WTC11 (cell line): Measurements from ENCODE around the gene CRKL. TPM values are rescaled to one million over a fixed set of nuclear protein-coding genes. Genes with fewer than 3 reads are reported as not detected.

ENCODE experiments used
- ATAC-seq: fragments of 200-7000 bp; cut with Tn5 transposase; 2 replicates; pipeline ENCODE4 v1.10.0; 2021; ENCODE audit warnings: mild to moderate bottlenecking, moderate library complexity
- CTCF ChIA-PET: fragments of 300-600 bp; sonication (Branson Sonifier 250); formaldehyde crosslinking; loops from one replicate; lab custom pipeline; 2021; ENCODE audit warnings: antibody characterized with exemption; lab: Charles Lee
- POLR2A ChIA-PET: fragments of 350-600 bp; sonication (Branson Sonifier 250); formaldehyde crosslinking; loops from one replicate; lab custom pipeline; 2021; ENCODE audit warnings: antibody characterized with exemption; lab: Charles Lee
- DNase-seq: peaks from one replicate; pipeline ENCODE4 v3.0.0; 2021; ENCODE audit warnings: low spot score
- H3K27ac Mint-ChIP-seq: 2 replicates; pipeline ENCODE4 v1.8.0; 2021; ENCODE audit warnings: mixed read lengths
- H3K27me3 Mint-ChIP-seq: 2 replicates; pipeline ENCODE4 v1.8.0; 2021; ENCODE audit warnings: low read depth, mild to moderate bottlenecking, moderate library complexity, mixed read lengths
- H3K36me3 Mint-ChIP-seq: 2 replicates; pipeline ENCODE4 v1.8.0; 2021; ENCODE audit warnings: mixed read lengths
- H3K4me1 Mint-ChIP-seq: 2 replicates; pipeline ENCODE4 v1.8.0; 2022; ENCODE audit warnings: mixed read lengths
- H3K4me3 Mint-ChIP-seq: 2 replicates; pipeline ENCODE4 v1.8.0; 2021; ENCODE audit warnings: mild to moderate bottlenecking, moderate library complexity, mixed read lengths
- H3K9me3 Mint-ChIP-seq: 2 replicates; pipeline ENCODE4 v1.8.0; 2021; ENCODE audit warnings: mixed read lengths
- ATF1 ChIP-seq: sonication (generic); formaldehyde crosslinking; IDR thresholded peaks from 2 replicates; pipeline ENCODE4 v1.8.1; 2023; ENCODE audit warnings: mild to moderate bottlenecking, moderate library complexity, missing genetic modification reagents
- ATF3 ChIP-seq: sonication (generic); formaldehyde crosslinking; conservative IDR thresholded peaks from 2 replicates; pipeline ENCODE4 v1.8.1; 2022; ENCODE audit warnings: mild to moderate bottlenecking, missing genetic modification reagents
- E2F4 ChIP-seq: sonication (generic); formaldehyde crosslinking; IDR thresholded peaks from 2 replicates; pipeline ENCODE4 v1.8.1; 2022; ENCODE audit warnings: low read depth, mild to moderate bottlenecking, moderate library complexity, missing genetic modification reagents, borderline replicate concordance
- ELF4 ChIP-seq: sonication (generic); formaldehyde crosslinking; IDR thresholded peaks from 2 replicates; pipeline ENCODE4 v1.8.1; 2022; ENCODE audit warnings: low read depth, mild to moderate bottlenecking, moderate library complexity, missing genetic modification reagents
- ESRRA ChIP-seq: sonication (generic); formaldehyde crosslinking; IDR thresholded peaks from 2 replicates; pipeline ENCODE4 v1.8.1; 2022; ENCODE audit warnings: mild to moderate bottlenecking, missing genetic modification reagents, borderline replicate concordance
- FOXK1 ChIP-seq: sonication (generic); formaldehyde crosslinking; IDR thresholded peaks from 2 replicates; pipeline ENCODE4 v1.8.0; 2022; ENCODE audit warnings: mild to moderate bottlenecking, moderate library complexity, missing genetic modification reagents
- GTF2I ChIP-seq: fragments of 250-450 bp; sonication (Bioruptor Pico); conservative IDR thresholded peaks from 2 replicates; pipeline ENCODE4 v1.4.0; 2021; ENCODE audit warnings: mild to moderate bottlenecking
- JAZF1 ChIP-seq: fragments of 250-450 bp; sonication (Bioruptor Pico); IDR thresholded peaks from 2 replicates; pipeline ENCODE4 v1.9.0; 2021; ENCODE audit warnings: moderate library complexity, mild to moderate bottlenecking, inconsistent platforms
- KAT7 ChIP-seq: sonication (generic); formaldehyde crosslinking; IDR thresholded peaks from 2 replicates; pipeline ENCODE4 v1.8.1; 2023; ENCODE audit warnings: missing genetic modification reagents, mild to moderate bottlenecking, borderline replicate concordance
- MAX ChIP-seq: sonication (generic); formaldehyde crosslinking; IDR thresholded peaks from 2 replicates; pipeline ENCODE4 v1.8.0; 2022; ENCODE audit warnings: mild to moderate bottlenecking, missing genetic modification reagents
- NFYB ChIP-seq: sonication (generic); formaldehyde crosslinking; conservative IDR thresholded peaks from 2 replicates; pipeline ENCODE4 v1.8.0; 2022; ENCODE audit warnings: low read depth, missing genetic modification reagents
- NR1H2 ChIP-seq: sonication (generic); formaldehyde crosslinking; IDR thresholded peaks from 2 replicates; pipeline ENCODE4 v1.9.0; 2021; ENCODE audit warnings: mild to moderate bottlenecking, moderate library complexity, missing genetic modification reagents
- NR2C2 ChIP-seq: sonication (generic); formaldehyde crosslinking; IDR thresholded peaks from 2 replicates; pipeline ENCODE4 v1.8.0; 2022; ENCODE audit warnings: mild to moderate bottlenecking, missing genetic modification reagents
- OVOL2 ChIP-seq: fragments of 250-450 bp; sonication (Bioruptor Pico); IDR thresholded peaks from 2 replicates; pipeline ENCODE4 v1.9.0; 2021; ENCODE audit warnings: mild to moderate bottlenecking, borderline replicate concordance
- PRRX2 ChIP-seq: fragments of 250-450 bp; sonication (Bioruptor Pico); IDR thresholded peaks from 2 replicates; pipeline ENCODE4 v1.8.0; 2021; ENCODE audit warnings: mild to moderate bottlenecking
- RELA ChIP-seq: sonication (generic); formaldehyde crosslinking; IDR thresholded peaks from 2 replicates; pipeline ENCODE4 v1.8.1; 2022; ENCODE audit warnings: missing genetic modification reagents, mild to moderate bottlenecking, borderline replicate concordance
- RORB ChIP-seq: fragments of 250-450 bp; sonication (Bioruptor Pico); IDR thresholded peaks from 2 replicates; pipeline ENCODE4 v1.9.0; 2021; ENCODE audit warnings: mild to moderate bottlenecking
- SMAD3 ChIP-seq: sonication (generic); formaldehyde crosslinking; IDR thresholded peaks from 2 replicates; pipeline ENCODE4 v1.8.0; 2022; ENCODE audit warnings: missing genetic modification reagents, mild to moderate bottlenecking, borderline replicate concordance
- SP1 ChIP-seq: sonication (generic); formaldehyde crosslinking; conservative IDR thresholded peaks from 2 replicates; pipeline ENCODE4 v1.8.1; 2022; ENCODE audit warnings: missing genetic modification reagents
- TCF7 ChIP-seq: sonication (generic); formaldehyde crosslinking; IDR thresholded peaks from 2 replicates; pipeline ENCODE4 v1.8.0; 2022; ENCODE audit warnings: mild to moderate bottlenecking, low read depth, missing genetic modification reagents, moderate library complexity
- TEAD4 ChIP-seq: sonication (generic); formaldehyde crosslinking; IDR thresholded peaks from 2 replicates; pipeline ENCODE4 v1.8.0; 2022; ENCODE audit warnings: mild to moderate bottlenecking, missing genetic modification reagents
- ZNF232 ChIP-seq: sonication (generic); formaldehyde crosslinking; IDR thresholded peaks from 2 replicates; pipeline ENCODE4 v1.8.0; 2022; ENCODE audit warnings: mild to moderate bottlenecking, missing genetic modification reagents
- ZNF317 ChIP-seq: sonication (generic); formaldehyde crosslinking; IDR thresholded peaks from 2 replicates; pipeline ENCODE4 v1.8.1; 2023; ENCODE audit warnings: low read depth, mild to moderate bottlenecking, moderate library complexity, missing genetic modification reagents, borderline replicate concordance
- total RNA-seq: library from RNA; stranded (reverse); gene quantifications from 3 replicates; pipeline ENCODE4 v1.2.3, GENCODE V29; 2021

The CRKL gene
- total RNA-seq, 1 experiment from 2014 or later: 114 TPM

GRCh38 chr22:20976291-20976877, 59.2 kb downstream of the CRKL start:
- Mint-ChIP-seq H3K4me3 (no peak overlapping the region), H3K9me3 (peaks cover 12% of the 10 kb centered on the region), H3K4me1 (peaks cover 21% of the 10 kb centered on the region), H3K27me3 (peaks cover 34% of the 10 kb centered on the region), H3K27ac (no peak overlapping the region), H3K36me3 (peaks cover 10% of the 10 kb centered on the region; the same call in 1 of the 2 replicates)
- DNase-seq: no peak
- TF ChIP-seq ATF3 (CRISPR knock-in tag) (no peak), NR1H2 (CRISPR knock-in tag) (no peak), ELF4 (CRISPR knock-in tag) (no peak)
- no peak for ATAC-seq
- ChIA-PET POLR2A (no interaction called here), CTCF (interaction anchor here (4.7 kb wide), 1 partner anchor 91 kb away, joined by 14 read pairs; no protein-coding TSS in a partner anchor)

- TF ChIP-seq GTF2I (CRISPR knock-in tag) (no peak), FOXK1 (CRISPR knock-in tag) (no peak), NR2C2 (CRISPR knock-in tag) (no peak), ZNF232 (CRISPR knock-in tag) (no peak)
- TF ChIP-seq, all 79 proteins: peak for 0
- no peak overlapping the region for H3K27ac Mint-ChIP-seq
- H3K27me3 Mint-ChIP-seq: peaks cover 36% of the 10 kb centered on the region
- ChIA-PET POLR2A (no interaction called here), CTCF (interaction anchor here (4.7 kb wide), 1 partner anchor 91 kb away, joined by 14 read pairs; no protein-coding TSS in a partner anchor)
- ATAC-seq (no peak), DNase-seq (no peak)
- peaks cover 23% of the 10 kb centered on the region for H3K4me1 Mint-ChIP-seq
- H3K4me3 Mint-ChIP-seq: no peak overlapping the region
- H3K9me3 Mint-ChIP-seq: peaks cover 12% of the 10 kb centered on the region
- H3K36me3 Mint-ChIP-seq: peaks cover 10% of the 10 kb centered on the region; the same call in 1 of the 2 replicates
These were observed 59.8 kb downstream of the CRKL start for GRCh38 chr22:20977019-20977418.

- Mint-ChIP-seq H3K36me3 (peaks cover 10% of the 10 kb centered on the region; the same call in 1 of the 2 replicates), H3K27me3 (peaks cover 38% of the 10 kb centered on the region), H3K4me3 (no peak overlapping the region), H3K9me3 (peaks cover 12% of the 10 kb centered on the region), H3K4me1 (peaks cover 26% of the 10 kb centered on the region), H3K27ac (no peak overlapping the region)
- POLR2A ChIA-PET: no interaction called here
- DNase-seq: no peak
- CTCF ChIA-PET: interaction anchor here (1.0 to 4.7 kb wide), 2 partner anchors 21 to 92 kb away, joined by 3 to 14 read pairs; no protein-coding TSS in a partner anchor
- ATAC-seq: no peak
- no peak for TF ChIP-seq KAT7 (CRISPR knock-in tag)
- TF ChIP-seq ESRRA (CRISPR knock-in tag): no peak
- TF ChIP-seq FOXK1 (CRISPR knock-in tag): no peak
- TF ChIP-seq ATF1 (CRISPR knock-in tag): no peak
- no peak for TF ChIP-seq TEAD4 (CRISPR knock-in tag)
- TF ChIP-seq ZNF317: no peak
- no peak for TF ChIP-seq ATF3 (CRISPR knock-in tag)
- no peak for TF ChIP-seq TCF7
- TF ChIP-seq JAZF1 (CRISPR knock-in tag): no peak
- TF ChIP-seq ELF4 (CRISPR knock-in tag): no peak
- no peak for TF ChIP-seq RELA
- TF ChIP-seq SP1 (CRISPR knock-in tag): no peak
- no peak for TF ChIP-seq MAX
- TF ChIP-seq RORB (CRISPR knock-in tag): no peak
- TF ChIP-seq E2F4: no peak
- no peak for TF ChIP-seq PRRX2
- TF ChIP-seq OVOL2 (CRISPR knock-in tag): no peak
- TF ChIP-seq SMAD3: no peak
- no peak for TF ChIP-seq NFYB
These were observed 60.4 kb downstream of the CRKL start for GRCh38 chr22:20977516-20978170.
